Medulla oblongata (tissue), 1 donor: ENCODE results near the gene GREB1.

Experiments
- DNase-seq: peaks from one replicate; pipeline ENCODE4 v3.0.0-alpha.2; 2015; ENCODE audit errors: extremely low spot score

The GREB1 gene

GRCh38 chr2:11581124-11581796, 47.4 kb downstream of the GREB1 start:
- no peak for DNase-seq

GRCh38 chr2:11581797-11582611, 48.2 kb downstream of the GREB1 start:
- no peak for DNase-seq

- no peak for DNase-seq
These were observed 48.7 kb downstream of the GREB1 start for GRCh38 chr2:11582612-11582861.

GRCh38 chr2:11582862-11583752, 49.3 kb downstream of the GREB1 start:
- DNase-seq: peak; percentile 84

GRCh38 chr2:11583840-11584524, 50.1 kb downstream of the GREB1 start:
- peak; percentile 84 for DNase-seq

GRCh38 chr2:11584525-11585056, 50.7 kb downstream of the GREB1 start:
- DNase-seq: no peak

GRCh38 chr2:11585071-11585470, 51.2 kb downstream of the GREB1 start:
- DNase-seq: no peak

- DNase-seq: no peak
These were observed 54.6 kb downstream of the GREB1 start for GRCh38 chr2:11588228-11589110.

GRCh38 chr2:11589316-11589940, 55.6 kb downstream of the GREB1 start:
- no peak for DNase-seq

GRCh38 chr2:11590193-11590592, 56.3 kb downstream of the GREB1 start:
- DNase-seq: no peak

- no peak for DNase-seq
These were observed 57.2 kb downstream of the GREB1 start for GRCh38 chr2:11591091-11591490.

GRCh38 chr2:11592671-11593574, 59.1 kb downstream of the GREB1 start:
- DNase-seq: no peak

GRCh38 chr2:11596801-11597200, 63.0 kb downstream of the GREB1 start:
- no peak for DNase-seq

- no peak for DNase-seq
These were observed 63.8 kb downstream of the GREB1 start for GRCh38 chr2:11597538-11598225.

GRCh38 chr2:11598228-11598731, 64.4 kb downstream of the GREB1 start:
- DNase-seq: no peak

- no peak for DNase-seq
These were observed 68.8 kb downstream of the GREB1 start for GRCh38 chr2:11602563-11603204.

- no peak for DNase-seq
These were observed 76.9 kb downstream of the GREB1 start for GRCh38 chr2:11610624-11611242.
